ENCODE results near the gene MIEF1.

MIEF1 gene

GRCh38 chr22:39471381-39472141, 30.5 kb upstream of the MIEF1 start:
- DNase-seq = no peak

DNA sequence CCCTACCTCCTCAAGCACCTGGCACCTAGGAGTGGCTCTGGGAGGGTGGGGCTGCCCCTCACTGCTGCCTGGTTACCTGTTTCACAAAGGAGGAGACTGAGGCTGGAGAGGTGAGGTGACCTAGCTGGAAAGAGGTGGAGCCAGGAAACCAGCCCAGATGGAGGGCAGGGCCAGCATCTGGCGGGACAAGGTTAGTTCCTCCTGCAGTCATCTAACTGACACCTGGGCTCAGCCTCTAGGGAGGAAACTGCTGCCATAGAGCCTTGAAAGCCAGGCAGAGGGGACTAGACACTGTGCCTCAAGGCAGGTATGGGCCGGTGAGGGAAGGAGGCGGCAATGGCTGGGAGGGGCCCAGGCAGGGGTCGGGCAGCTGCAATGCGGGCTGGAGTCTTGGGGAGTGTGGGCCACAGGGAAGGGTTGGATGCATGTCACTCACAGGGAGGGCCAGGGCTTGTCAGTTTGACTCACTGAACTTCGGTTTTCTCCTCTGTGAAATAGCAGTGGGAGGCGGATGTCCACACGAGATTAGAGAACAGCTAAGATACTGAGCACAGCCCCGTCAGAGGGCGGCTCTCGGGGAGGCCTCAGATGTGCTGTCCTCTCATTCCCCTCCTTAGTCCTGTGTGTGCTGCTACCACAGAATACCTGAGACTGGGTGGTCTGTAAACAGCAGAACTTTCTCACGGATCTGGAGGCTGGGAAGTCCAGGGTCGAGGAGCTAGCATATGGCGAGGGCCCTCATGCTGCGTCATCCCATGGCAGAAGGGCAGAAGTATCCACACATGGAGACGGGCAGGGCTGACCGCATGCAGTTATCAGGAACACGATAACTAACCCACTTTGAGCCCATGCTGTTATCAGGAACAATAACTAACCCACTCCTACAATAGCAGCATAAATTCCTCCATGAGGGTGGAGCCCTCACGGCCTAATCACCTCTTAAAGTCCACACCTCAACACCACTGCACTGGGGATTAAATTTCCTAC, 29.2 kb upstream of the MIEF1 start:
- DNase-seq = no peak

DNA sequence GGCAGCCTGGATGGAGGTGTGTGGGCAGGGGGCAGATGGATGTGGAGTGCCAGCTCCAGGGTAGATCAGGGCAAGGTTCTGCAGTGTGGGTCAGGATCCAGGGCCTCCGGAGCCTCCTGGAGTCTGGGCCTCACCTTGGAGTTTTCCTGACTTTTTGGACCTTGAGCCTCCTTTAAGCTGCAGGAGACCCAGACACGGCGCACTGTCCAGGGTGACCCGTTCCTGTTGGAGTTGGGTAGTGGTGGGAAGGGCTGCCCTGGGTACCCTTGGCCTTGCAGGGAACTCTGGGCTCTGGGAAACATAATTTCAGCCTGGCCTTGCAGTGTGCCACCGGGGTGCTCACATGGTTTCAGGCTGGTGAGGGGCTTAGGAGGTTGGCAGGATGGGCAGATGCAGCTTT, 28.2 kb upstream of the MIEF1 start:
- DNase-seq = no peak

DNA sequence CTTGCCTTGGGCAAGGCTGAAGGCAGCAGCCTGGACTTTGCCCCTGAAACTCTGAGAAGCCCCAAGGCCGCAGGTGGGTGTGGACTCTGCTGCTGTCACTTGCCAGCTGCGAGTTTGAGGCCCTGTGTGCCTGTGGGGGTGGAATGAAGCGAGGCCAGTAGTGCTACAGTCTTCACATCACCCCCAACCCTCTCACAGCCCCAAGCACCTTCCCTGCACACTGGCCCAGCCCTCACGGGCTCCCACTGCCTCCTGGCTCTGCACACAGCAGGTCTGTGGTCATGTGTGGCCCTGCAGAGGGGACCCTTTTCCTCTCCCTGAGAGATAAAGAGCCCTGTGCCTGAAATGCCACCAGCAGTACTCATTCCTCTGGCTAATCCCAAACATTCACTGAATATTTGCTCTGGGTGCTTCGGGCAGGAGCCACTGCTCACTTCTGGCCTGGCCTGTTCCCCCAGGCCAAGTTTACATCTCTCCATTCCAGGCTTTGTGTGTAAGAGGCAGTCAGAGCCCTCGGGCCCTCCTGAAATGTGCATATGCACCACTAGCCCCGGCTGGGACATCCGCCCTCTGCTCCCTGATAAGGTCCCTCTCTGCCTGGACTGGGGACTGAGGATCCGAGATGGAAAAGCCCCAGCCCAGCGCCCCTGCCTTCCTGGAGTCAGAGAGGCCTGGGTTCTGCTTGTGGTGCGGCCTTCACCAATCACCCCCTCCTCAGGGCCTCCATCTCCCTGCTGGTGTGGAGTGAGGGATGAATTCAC, 27.6 kb upstream of the MIEF1 start:
- no peak for DNase-seq

- DNase-seq = no peak
These were observed 26.8 kb upstream of the MIEF1 start for GRCh38 chr22:39475337-39475736.

GRCh38 chr22:39475902-39476301, 26.2 kb upstream of the MIEF1 start:
- DNase-seq = no peak

- DNase-seq = no peak
These were observed 25.4 kb upstream of the MIEF1 start for GRCh38 chr22:39476664-39477063.

DNA sequence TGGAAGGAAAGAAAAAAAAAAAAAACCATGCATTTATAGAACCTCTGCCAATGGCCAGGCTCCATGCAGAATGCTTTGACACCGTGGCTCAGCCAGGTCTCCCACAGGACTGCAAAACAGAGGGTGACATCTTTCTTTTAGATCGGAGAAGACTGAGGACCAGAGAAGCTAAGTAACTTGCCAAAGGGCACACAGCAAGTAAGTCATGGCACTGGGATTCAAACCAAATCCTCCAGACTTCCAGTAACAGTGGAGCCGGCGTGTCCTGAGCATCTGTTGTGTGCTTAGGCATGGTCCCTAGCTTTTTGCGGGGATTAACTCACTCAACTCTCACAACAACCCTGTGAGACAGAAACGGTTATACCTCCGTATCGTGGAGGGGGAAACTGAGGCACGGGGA, 24.5 kb upstream of the MIEF1 start:
- DNase-seq = no peak

DNA sequence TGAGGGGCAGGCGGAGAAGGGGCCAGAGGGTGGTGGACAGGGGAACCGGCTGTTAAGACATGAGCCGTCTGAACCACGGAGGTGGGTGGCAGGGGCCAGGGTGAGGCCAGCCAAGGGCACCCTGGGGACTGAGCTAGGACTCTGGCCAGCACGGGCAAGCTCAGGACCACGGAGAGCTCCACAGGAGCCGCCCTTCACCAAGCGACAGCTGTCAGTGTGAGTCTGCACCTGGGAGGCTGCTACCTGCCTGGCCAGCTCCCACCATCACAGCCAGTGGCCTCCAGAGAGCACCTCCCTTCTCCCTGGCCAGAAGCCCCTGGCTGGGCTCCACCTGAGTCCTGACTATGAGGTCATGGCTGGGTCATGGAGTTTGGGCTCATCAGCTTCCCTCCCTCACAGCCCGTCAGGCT, 23.6 kb upstream of the MIEF1 start:
- no peak for DNase-seq

DNA sequence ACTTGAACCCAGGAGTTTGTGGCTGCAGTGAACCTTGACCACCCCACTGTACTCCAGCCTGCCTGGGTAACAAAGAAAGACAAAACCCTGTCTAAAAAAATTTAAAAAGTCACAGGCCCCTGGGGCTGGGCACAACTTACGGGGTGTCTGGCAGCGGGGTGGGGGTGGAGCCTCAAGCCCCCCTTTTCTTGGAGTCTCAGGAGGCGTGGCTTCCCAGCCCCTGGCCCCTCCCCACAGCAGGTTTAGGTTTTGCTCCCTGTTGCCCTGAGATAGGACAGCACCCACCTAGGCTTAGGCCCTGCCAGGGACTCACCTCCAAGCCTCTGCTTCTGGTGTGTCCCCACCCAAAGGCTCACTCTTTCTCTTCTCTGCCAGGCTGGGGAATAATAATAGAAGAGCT, 22.8 kb upstream of the MIEF1 start:
- DNase-seq = no peak

DNA sequence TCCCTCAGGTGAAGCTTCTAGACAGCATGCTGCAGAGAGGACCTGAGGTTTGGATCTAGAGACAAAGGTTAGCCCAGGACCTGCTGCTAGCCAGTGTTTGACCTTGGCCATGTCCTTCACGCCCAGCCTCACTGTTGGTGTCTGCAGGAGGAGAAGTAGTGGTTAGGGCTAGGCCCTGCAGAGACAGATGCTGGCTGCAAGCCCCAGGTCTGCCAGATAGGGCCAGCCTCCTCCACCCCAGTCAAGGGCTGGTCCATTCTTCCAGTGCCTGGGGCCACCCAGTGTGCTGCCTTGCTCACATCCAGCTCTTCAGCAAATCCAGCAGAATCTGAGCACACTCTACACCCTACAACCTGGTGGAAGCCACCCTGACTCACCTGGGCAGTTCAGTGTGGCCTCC, 21.5 kb upstream of the MIEF1 start:
- DNase-seq = no peak

DNA sequence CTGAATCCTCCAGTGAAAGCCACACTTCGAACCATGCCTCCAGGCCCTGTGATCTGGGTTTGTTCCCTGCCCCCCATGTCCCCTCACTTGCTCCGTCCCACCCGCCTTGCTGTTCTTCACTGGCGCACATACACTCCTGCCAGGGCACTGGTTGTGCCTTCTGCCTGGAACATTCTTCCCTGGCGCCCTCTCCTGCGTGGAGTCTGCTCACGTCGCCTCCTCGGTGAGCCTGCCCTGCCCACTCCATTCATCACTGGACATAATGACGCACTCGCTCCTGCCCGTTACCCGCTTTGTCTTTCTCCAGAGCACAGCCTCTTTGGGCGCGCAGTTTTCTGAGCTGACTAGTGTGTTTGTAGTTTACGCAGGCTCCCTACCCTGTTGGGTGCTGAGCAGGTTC, 21.0 kb upstream of the MIEF1 start:
- no peak for DNase-seq

DNA sequence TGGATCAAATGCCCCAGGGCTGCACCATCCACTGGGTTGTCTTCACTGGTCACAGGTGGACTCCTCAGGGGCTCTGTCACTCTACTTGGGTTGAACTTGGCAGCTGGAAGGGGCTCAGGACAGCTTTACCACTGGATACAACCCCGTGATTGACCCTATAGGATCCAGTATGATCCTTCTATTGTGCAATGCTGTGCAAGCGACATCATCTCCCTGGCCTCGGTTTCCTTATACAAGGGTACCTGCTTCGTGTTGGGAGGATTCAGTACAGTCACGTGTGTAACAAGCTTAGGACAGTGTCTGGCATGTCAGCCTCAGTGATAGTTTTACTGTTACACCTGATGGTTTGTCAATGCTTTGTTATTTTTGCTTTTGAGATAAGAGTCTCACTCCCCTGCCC, 20.5 kb upstream of the MIEF1 start:
- DNase-seq = no peak

- DNase-seq = no peak
These were observed 19.3 kb upstream of the MIEF1 start for GRCh38 chr22:39482768-39483167.

DNA sequence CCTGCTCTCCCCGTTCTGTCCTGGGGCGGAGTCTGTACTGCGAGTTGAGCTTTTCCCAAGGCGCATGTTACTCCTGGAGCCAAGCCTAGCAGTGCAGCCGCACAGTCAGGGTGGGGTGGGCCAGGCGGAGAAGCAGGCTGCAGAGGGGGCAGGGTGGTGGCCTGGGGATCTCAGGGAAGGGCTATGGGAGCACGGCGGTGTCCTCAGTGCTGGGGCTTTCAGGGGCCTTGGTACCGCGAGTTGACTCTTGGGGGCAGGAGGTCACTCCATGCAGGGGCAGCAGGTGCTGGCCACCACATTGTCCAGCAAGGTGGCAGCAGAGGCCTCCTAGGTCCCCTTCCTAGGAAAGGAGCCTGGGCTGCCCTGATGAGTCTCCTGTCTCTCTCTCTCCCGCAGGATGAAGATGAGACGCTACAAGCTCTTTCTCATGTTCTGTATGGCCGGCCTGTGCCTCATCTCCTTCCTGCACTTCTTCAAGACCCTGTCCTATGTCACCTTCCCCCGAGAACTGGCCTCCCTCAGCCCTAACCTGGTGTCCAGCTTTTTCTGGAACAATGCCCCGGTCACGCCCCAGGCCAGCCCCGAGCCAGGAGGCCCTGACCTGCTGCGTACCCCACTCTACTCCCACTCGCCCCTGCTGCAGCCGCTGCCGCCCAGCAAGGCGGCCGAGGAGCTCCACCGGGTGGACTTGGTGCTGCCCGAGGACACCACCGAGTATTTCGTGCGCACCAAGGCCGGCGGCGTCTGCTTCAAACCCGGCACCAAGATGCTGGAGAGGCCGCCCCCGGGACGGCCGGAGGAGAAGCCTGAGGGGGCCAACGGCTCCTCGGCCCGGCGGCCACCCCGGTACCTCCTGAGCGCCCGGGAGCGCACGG, 14.9 kb upstream of the MIEF1 start:
- DNase-seq = no peak

GRCh38 chr22:39487826-39488520, 14.1 kb upstream of the MIEF1 start:
- DNase-seq = no peak

DNA sequence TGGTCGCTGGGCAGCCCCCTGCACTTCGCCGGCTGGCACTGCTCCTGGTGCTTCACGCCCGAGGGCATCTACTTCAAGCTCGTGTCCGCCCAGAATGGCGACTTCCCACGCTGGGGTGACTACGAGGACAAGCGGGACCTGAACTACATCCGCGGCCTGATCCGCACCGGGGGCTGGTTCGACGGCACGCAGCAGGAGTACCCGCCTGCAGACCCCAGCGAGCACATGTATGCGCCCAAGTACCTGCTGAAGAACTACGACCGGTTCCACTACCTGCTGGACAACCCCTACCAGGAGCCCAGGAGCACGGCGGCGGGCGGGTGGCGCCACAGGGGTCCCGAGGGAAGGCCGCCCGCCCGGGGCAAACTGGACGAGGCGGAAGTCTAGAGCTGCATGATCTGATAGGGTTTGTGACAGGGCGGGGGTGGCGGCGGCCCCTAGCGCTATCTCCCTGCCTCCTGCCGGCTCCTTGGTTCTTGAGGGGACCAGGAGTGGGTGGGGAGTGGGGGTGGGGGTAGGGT, 13.5 kb upstream of the MIEF1 start:
- no peak for DNase-seq

DNA sequence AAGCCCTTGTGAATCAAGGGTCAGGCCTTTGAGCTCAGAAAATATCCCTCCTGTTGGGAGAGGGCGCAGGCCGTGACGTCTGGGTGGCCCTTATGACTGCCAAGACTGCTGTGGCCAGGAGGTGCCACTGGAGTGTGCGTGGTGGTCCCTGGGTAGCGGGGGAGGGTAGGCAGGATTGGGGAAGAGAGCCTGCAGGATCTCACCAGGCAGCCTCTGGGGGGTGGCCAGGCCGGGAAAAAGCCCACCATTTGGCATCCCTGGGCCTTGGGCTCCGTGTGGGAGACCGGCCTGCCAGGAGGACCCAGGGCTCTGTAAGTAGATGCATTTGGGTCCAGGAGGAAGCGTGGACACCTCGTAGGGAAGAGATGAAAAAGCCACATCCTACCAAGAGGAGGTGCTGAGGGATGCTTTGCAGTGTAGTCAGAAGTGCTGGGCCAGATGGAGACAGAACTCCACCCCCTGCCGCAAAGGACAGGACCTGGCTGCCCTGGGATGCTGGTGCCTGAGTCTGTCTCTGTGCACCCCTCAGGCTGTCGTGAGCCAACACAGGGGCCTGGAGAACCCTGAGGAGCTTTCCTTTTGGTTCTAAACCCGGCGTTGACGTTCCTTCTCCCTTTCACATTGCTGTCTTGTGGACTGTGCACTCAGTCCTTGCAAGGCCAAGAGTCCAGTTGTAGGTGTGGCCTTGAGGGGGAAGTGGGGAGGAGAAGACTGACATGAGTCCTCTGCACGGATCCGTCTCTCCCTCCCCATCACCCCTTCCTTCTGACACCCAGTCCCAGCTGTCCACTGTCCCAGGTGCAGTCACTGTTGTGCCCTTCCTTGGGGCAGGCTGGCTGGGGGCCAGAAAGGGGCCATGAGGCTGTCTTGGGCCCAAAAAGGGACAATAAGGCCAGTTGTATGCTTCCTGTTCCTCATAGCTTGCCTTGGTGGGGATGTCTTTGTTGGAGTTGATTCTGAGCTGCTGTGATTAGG, 12.7 kb upstream of the MIEF1 start:
- DNase-seq = no peak

DNA sequence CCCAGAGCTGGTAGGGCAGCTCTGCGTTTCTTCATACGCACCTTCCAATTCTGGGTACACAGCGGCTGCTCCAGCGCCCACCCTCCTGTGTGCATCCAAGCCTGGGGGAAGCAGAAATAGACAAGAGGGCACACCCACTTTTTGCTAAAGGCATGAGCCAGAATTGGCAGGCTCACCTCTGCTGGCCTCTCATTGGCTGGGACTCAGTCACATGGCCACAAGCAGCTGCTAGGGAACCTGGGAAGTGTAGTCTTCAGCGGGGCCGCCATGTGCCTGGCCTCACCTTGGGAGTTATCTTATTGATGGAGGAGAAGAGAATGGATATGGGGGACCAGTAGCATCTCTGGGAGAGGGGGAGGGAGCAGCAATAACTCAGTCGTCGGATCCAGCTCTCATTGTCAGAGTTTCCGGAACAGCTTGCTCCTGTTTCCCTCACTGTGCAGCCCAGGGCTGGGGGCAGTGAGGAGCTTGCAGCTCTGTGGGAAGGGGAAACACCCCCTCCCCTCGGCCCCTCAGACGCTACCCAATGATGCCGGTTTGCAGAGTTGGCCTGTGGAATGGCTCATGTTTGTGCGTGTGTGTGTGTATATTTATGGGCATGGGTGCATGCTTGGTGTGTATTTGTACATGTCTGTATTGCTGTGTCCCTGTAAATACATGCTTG, 11.8 kb upstream of the MIEF1 start:
- DNase-seq = peak; percentile 80
